ENCODE data around the gene GUCA1C. TPM values are rescaled to one million over a fixed set of nuclear protein-coding genes. Genes with fewer than 3 reads are reported as not detected.

Gene GUCA1C
- total RNA-seq, 1 experiment from 2014 or later: not detected

DNA sequence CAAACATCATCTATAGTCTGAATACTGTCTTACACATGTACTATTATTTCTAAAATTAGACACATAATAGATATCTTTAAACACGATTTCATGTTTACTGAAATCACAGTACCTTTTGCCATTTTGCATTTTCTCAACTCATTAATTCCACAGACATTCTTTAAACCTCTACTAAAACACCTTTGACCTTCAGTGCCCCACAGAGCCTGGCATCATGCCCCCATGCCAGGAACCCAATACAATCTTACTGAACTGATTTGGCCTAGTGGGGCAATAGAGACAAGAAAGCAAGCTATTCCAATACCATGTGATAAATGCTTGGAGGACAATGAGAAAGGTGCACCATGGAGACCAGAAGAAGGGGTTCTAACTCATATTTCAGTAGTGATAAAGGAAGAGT, 19.3 kb upstream of the GUCA1C start:
- Histone ChIP-seq H3K27ac (ENCODE audit: low read length) (no peak overlapping the region), H3K4me2 (ENCODE audit: low read length) (no peak overlapping the region), H3K36me3 (ENCODE audit: low read depth, low read length) (no peaks in the 10 kb centered on the region), H3K9me3 (ENCODE audit: low read length) (no peaks in the 10 kb centered on the region), H3K79me2 (ENCODE audit: low read length) (no peaks in the 10 kb centered on the region), H3K4me1 (ENCODE audit: insufficient read depth, low read length) (no peaks in the 10 kb centered on the region), H2AFZ (ENCODE audit: low read length) (no peak overlapping the region), H3K4me3 (ENCODE audit: low read length) (no peak overlapping the region), H3K9ac (ENCODE audit: low read length) (no peak overlapping the region), H4K20me1 (ENCODE audit: low read length) (no peaks in the 10 kb centered on the region), H3K27me3 (ENCODE audit: low read length) (peaks cover 6% of the 10 kb centered on the region; the same call in 1 of the 2 replicates), H3F3A (ENCODE audit: low read length, unreplicated experiment) (no peaks in the 10 kb centered on the region), H3K9me2 (replicated peaks; ENCODE audit: low read length) (no peaks in the 10 kb centered on the region)
- ChIA-PET CTCF (no interaction called here), POLR2A (ENCODE audit: unreplicated experiment) (no interaction called here)
- intact Hi-C loops (cut with micrococcal nuclease): no loop called here
- TF ChIP-seq, protein P1, sequence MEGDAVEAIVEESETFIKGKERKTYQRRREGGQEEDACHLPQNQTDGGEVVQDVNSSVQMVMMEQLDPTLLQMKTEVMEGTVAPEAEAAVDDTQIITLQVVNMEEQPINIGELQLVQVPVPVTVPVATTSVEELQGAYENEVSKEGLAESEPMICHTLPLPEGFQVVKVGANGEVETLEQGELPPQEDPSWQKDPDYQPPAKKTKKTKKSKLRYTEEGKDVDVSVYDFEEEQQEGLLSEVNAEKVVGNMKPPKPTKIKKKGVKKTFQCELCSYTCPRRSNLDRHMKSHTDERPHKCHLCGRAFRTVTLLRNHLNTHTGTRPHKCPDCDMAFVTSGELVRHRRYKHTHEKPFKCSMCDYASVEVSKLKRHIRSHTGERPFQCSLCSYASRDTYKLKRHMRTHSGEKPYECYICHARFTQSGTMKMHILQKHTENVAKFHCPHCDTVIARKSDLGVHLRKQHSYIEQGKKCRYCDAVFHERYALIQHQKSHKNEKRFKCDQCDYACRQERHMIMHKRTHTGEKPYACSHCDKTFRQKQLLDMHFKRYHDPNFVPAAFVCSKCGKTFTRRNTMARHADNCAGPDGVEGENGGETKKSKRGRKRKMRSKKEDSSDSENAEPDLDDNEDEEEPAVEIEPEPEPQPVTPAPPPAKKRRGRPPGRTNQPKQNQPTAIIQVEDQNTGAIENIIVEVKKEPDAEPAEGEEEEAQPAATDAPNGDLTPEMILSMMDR (conservative IDR thresholded peaks at IDR 0.05; ENCODE audit: low read depth, low read length): no peak
- TF ChIP-seq EZH2phosphoT487 (IDR thresholded peaks at IDR 0.05; ENCODE audit: borderline replicate concordance, low read length) (no peak), EZH2 (IDR thresholded peaks at IDR 0.05; ENCODE audit: low read length, unreplicated experiment) (no peak)
- DNase-seq: no peak
- no TSS peak for BruUV-seq (replicated peaks)
- no peak for ATAC-seq

DNA sequence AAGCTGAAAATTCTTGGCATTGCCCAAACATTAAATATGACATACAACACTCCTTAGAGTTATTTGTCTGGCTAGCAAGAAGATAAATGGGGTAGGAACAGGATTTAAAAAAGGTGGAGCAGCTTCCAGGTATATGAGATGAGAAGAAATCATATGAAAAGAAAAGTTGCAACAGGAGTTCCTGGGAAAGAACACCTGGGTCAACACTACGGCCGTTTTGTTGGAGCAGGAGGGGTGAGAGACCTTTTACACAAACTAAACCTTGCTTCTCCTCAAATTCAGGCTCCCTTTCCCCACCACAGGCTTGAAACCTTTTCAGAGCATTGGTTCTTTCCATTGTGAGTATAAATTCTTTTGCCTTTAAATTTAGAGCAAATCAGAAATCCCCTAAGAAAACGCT, 18.8 kb upstream of the GUCA1C start:
- BruUV-seq (replicated peaks): no TSS peak
- no peak for TF ChIP-seq EZH2phosphoT487 (IDR thresholded peaks at IDR 0.05; ENCODE audit: borderline replicate concordance, low read length)
- no peak for TF ChIP-seq EZH2 (IDR thresholded peaks at IDR 0.05; ENCODE audit: low read length, unreplicated experiment)
- TF ChIP-seq, protein P1 (conservative IDR thresholded peaks at IDR 0.05; ENCODE audit: low read depth, low read length): no peak
- no peak overlapping the region for H3K4me2 ChIP-seq (ENCODE audit: low read length)
- no peaks in the 10 kb centered on the region for H3F3A ChIP-seq (ENCODE audit: low read length, unreplicated experiment)
- ChIA-PET POLR2A (ENCODE audit: unreplicated experiment) (no interaction called here), CTCF (no interaction called here)
- no peaks in the 10 kb centered on the region for H3K9me2 ChIP-seq (replicated peaks; ENCODE audit: low read length)
- no peak overlapping the region for H2AFZ ChIP-seq (ENCODE audit: low read length)
- no peaks in the 10 kb centered on the region for H3K9me3 ChIP-seq (ENCODE audit: low read length)
- no peak overlapping the region for H3K4me3 ChIP-seq (ENCODE audit: low read length)
- DNase-seq (no peak), ATAC-seq (no peak)
- intact Hi-C loops (cut with micrococcal nuclease): no loop called here
- H3K79me2 ChIP-seq (ENCODE audit: low read length): no peaks in the 10 kb centered on the region
- H4K20me1 ChIP-seq (ENCODE audit: low read length): no peaks in the 10 kb centered on the region
- no peak overlapping the region for H3K9ac ChIP-seq (ENCODE audit: low read length)
- no peaks in the 10 kb centered on the region for H3K4me1 ChIP-seq (ENCODE audit: insufficient read depth, low read length)
- H3K27me3 ChIP-seq (ENCODE audit: low read length): peaks cover 10% of the 10 kb centered on the region; the same call in 1 of the 2 replicates
- H3K36me3 ChIP-seq (ENCODE audit: low read depth, low read length): no peaks in the 10 kb centered on the region
- H3K27ac ChIP-seq (ENCODE audit: low read length): no peak overlapping the region

DNA sequence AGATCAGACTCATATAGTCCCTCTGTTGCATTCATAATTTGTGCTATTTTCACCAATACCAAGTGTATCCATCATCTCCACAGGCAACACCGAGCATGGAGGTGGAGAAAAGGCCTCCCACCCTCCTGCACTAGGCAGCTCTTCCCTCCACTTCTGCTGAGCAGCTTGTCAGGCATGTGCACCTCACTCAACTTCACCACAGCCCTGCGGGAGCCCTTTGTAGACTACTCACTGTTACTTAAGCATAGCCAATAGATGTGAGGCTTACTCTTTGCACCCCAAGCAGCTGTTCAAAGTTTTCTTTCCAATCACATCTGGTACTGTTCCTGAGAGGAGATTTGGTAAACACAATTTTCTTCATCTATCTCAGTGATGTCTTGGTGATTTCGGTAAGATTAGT, 16.9 kb upstream of the GUCA1C start:
- DNase-seq (no peak), ATAC-seq (no peak)
- no peaks in the 10 kb centered on the region for H3K9me3 ChIP-seq (ENCODE audit: low read length)
- no TSS peak for BruUV-seq (replicated peaks)
- ChIA-PET CTCF (no interaction called here), POLR2A (ENCODE audit: unreplicated experiment) (no interaction called here)
- no peaks in the 10 kb centered on the region for H3K36me3 ChIP-seq (ENCODE audit: low read depth, low read length)
- no peaks in the 10 kb centered on the region for H3K79me2 ChIP-seq (ENCODE audit: low read length)
- no peaks in the 10 kb centered on the region for H3F3A ChIP-seq (ENCODE audit: low read length, unreplicated experiment)
- no peaks in the 10 kb centered on the region for H3K9me2 ChIP-seq (replicated peaks; ENCODE audit: low read length)
- no peak overlapping the region for H3K27ac ChIP-seq (ENCODE audit: low read length)
- H3K4me1 ChIP-seq (ENCODE audit: insufficient read depth, low read length): no peaks in the 10 kb centered on the region
- no peaks in the 10 kb centered on the region for H4K20me1 ChIP-seq (ENCODE audit: low read length)
- peaks cover 25% of the 10 kb centered on the region for H3K27me3 ChIP-seq (ENCODE audit: low read length)
- H3K4me2 ChIP-seq (ENCODE audit: low read length): no peak overlapping the region
- no peak for TF ChIP-seq EZH2phosphoT487 (IDR thresholded peaks at IDR 0.05; ENCODE audit: borderline replicate concordance, low read length)
- no peak for TF ChIP-seq EZH2 (IDR thresholded peaks at IDR 0.05; ENCODE audit: low read length, unreplicated experiment)
- TF ChIP-seq, protein P1 (conservative IDR thresholded peaks at IDR 0.05; ENCODE audit: low read depth, low read length): no peak
- H2AFZ ChIP-seq (ENCODE audit: low read length): no peak overlapping the region
- intact Hi-C loops (cut with micrococcal nuclease): no loop called here
- no peak overlapping the region for H3K9ac ChIP-seq (ENCODE audit: low read length)
- no peak overlapping the region for H3K4me3 ChIP-seq (ENCODE audit: low read length)

Measured in PC-3 (cell line).